ENCODE measurements around the gene IL1RAP.
A peak's percentile ranks its signal among the peaks of the same experiment; 100 is the strongest.
"Not testable (repeated sequence)": the region's sequence is repeated elsewhere in the genome, so short reads cannot be mapped to it uniquely, and the experiment has no call there.

Gene IL1RAP

DNA sequence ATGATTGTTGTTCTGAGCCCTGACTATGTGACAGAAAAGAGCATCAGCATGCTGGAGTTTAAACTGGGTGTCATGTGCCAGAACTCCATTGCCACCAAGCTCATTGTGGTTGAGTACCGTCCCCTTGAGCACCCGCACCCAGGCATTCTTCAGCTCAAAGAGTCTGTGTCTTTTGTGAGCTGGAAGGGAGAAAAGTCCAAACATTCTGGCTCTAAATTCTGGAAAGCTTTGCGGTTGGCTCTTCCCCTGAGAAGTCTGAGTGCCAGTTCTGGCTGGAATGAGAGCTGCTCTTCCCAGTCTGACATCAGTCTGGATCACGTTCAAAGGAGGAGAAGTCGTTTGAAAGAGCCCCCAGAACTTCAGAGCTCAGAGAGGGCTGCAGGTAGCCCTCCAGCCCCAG, 142.0 kb downstream of the IL1RAP start:
- no peak for DNase-seq (ENCODE audit: low read depth, low spot score)

DNA sequence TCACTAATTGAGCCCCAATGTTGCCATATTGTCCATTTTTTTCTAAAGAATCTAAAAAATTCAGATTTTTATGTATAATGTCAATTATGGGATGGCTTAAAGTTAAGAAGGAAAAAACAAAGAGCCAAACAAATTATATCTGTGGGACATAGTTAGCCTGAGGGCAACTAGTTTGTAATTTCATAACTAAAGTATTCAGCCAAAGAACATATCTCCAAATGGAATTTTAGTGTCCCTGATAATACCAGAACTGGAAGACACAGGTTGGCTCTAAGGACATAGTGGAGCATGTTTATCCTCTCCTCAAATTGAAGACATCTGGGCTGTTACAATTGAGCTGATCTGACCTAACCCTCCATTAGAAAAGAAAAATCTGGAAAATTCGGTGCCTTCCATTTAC, 144.2 kb downstream of the IL1RAP start:
- no peak for DNase-seq (ENCODE audit: low read depth, low spot score)

DNA sequence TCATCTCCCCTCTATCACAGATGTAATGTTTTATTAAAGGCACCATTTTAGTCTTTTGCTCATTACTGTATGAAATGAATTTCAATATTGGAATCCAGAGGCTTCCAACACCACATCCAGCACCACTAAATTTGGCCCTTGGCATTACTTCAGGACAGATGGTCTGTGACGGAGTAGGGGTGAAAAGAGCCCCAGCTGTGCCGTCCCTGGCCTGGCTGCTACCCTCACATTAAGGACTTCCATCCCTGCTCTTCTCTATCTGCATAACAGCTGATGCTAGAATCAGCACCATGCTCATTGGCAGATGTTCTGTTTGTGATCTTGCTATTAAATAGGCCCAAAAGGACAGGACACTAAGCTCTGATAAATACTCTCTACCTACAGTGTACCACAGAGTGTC, 152.9 kb downstream of the IL1RAP start:
- no peak for DNase-seq (ENCODE audit: low read depth, low spot score)

DNA sequence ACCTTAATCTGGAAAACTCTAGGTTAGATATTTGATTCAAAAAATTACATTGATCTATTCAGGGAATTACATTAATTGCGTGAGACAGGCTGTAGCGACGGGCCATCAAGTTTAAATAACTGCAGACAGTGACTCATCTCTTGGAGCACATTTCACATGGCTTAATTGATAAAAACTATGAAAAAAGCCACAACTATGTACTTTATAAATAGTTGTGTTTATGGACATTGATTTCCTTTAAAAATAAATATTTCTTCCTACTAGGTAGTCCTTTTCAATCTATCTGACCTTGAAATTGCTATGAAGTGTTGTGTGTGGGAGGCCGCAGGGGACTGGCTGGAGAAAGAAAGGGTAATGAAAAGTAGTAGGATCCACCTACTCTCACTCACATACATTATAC, 157.8 kb downstream of the IL1RAP start:
- peak; percentile 53 for DNase-seq (ENCODE audit: low read depth, low spot score)

DNA sequence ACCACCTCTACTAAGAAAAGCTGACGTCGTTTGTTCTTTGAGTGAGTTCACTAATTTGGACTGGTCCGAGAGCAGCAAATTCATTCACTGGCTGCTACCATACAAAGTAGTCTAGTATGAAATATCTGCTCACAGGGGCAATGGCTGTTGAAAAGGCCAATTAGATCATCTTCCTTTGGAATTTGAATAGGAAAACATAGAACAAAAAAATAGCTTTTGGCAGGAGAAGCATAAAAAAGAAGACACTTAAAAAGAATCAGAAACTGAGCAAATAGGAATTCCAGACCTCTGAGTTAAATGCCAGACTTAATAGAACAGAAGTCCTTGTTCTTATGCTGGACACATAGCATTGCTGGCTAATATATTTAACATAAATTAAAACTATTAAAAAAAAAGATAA, 159.3 kb downstream of the IL1RAP start:
- DNase-seq (ENCODE audit: low read depth, low spot score): peak; percentile 24

DNA sequence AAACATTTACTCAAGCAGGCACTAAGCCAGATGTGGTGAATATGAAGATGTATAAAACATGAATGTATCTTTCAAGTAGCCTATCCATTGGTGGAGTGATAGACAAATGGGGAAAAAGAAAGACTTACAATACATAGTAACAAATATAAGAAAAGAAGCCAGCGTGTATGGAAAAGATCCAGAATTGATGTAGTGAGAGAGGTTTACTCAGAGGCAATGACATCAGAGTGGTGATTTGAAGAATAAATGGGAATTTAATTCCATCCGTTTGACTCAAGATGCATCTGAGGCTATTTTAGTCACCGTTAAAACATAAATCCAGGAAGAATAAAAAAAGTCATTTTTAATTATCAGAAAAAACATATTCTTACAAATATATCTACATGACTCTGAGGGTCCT, 162.6 kb downstream of the IL1RAP start:
- no peak for DNase-seq (ENCODE audit: low read depth, low spot score)

DNA sequence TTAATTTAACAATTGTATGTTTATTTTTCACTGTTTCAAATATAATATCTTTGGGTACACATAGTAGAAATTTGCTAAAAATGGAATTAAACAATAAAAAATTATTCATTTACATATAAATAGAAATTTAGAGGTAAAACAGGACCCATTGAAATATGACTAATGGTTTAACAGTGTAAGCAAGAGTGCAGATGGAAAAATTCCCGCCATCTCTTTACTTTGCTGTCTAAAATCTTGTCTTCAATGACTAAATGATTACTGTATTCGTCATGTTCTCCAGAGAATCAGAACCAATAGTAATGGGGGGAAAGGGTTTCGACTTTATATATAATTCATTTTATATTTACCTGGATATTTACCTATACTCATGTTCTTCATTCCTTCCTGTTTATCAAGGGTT, 163.1 kb downstream of the IL1RAP start:
- no peak for DNase-seq (ENCODE audit: low read depth, low spot score)

DNA sequence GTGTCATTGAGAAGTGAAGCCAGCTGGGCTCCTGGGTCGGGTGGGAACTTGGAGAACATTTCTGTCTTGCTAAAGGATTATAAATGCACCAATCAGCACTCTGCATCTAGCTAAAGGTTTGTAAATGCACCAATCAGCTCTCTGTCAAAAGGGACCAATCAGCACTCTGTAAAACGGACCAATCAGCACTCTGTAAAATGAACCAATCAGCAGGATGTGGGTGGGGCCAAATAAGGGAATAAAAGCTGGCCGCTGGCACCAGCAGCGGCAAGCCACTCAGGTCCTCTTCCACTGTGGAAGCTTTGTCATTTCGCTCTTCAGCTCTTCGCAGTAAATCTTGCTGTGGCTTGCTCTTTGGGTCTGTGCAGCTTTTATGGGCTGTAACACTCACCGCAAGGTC, 164.0 kb downstream of the IL1RAP start:
- not testable (repeated sequence) for DNase-seq (ENCODE audit: low read depth, low spot score)

DNA sequence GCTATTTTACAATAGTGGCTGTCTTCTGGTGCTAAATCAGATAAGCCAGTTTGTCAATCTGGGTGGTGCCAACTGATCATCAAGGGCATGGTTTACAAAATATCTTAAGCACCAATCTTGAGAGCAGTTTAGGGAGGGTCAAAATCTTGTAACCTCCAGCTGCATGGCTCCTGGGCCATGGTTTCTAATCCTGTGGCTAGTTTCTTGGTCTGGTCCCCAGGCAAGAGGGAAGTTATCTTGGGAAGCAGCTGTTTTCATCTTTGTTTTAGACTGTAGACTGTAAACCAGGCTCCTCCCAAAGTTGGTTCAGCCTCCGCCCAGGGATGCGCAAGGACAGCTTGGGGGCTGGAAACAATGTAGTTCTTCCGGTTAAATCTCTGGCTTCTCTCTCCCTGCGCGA, 166.8 kb downstream of the IL1RAP start:
- no peak for DNase-seq (ENCODE audit: low read depth, low spot score)

DNA sequence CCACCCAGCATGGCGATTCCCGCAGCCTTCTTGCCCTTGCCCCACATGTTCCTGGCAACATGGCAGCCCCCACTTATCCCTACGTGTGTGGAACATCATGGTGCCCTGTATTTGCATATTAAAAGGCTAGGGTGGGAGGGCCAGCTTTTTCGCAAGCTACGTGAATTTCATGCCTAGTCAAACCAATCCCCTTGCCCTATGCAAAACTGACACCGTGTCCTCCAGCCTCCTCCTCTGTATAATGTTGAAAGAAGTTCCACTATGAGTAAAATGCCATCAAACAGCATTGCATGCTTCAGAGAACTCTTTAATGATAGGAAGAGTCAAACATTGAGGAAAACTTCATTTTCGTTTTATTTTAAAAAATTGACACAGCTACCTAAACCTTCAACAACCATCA, 170.9 kb downstream of the IL1RAP start:
- DNase-seq (ENCODE audit: low read depth, low spot score): no peak

DNA sequence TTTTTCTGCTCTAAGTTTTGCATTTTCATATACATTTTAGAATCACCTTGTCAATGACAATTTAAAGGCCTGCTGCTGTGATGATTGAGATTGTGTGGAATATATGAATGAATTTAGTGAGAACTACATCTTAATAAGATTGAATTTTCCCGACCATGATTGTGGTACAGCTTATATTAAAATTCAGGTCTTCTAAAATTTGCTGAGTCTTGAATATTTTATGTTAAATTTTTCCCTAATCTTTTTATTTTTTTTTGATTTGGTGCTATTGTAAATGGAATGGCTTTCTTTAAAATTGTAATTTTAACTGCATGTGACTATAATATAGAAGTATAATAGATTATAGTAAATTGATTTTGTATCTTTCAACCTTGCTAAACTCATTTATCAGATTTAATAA, 172.1 kb downstream of the IL1RAP start:
- DNase-seq (ENCODE audit: low read depth, low spot score): no peak

DNA sequence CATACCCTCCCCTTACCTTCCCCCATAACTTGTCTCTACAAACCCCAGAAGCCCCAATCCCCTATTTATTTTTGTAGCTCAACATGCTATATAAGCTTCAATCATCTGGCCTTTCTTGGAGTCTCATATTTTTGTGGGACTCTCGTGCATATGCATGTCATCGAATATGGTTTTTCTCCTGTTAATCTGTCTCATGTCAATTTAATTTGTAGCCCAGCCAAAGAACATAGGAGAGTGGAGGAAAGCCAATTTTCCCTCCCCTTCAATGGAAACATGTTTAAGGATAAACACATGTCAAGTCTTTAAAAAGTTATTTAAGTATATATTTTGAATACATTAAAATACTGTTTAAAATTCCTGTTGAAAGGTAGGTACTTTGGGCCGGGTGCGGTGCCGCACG, 176.4 kb downstream of the IL1RAP start:
- no peak for DNase-seq (ENCODE audit: low read depth, low spot score)

DNA sequence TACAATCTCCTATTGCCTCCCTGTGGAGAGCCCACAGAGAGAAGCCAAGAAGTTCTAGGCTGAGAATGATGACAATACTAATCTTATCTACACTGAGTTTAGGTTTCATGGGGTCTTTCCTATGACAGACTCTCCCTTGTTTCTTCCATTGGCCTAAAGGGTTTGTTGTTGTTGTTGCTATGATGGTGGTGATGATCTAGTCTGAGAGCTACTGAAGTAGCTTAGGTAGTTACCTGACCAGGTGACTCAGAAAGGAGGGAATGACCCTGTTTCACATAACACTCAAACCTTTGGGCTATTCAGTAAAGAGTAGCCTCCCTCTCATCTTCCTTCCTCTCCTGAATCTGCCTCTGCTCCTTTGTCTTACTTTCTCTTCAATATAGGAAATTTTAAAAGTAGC, 178.4 kb downstream of the IL1RAP start:
- no peak for DNase-seq (ENCODE audit: low read depth, low spot score)

DNA sequence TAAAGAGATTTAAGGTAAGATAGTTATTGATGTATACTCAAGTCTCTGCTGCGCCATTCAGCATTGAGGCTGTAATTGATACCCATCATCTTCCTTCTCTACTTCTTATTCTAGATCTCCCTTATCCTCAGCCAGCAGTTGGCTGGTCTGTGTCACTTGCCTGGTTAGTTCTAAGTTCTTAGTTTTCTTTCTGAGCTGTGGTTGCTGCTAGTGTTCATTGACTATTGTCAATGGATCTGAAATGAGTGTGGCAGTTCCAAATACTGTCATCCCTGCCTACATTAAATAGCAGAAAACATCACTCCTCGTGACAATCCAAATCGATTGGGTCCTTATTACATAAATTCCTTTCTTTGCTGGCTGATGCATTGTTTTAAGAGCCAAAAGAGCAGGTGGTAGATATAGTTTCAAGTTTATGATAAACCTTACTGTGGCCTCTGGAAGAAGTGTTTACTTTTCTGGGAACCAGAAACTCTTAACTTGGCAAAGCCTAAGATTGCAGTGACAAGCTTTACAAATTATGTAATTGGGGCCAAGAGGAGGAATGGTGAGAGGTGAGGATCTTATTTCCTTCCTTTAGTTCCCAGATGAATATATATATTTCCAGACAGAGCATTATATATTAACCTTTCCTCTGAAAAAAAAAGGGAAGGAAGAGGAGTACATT, 180.6 kb downstream of the IL1RAP start:
- DNase-seq (ENCODE audit: low read depth, low spot score): no peak

DNA sequence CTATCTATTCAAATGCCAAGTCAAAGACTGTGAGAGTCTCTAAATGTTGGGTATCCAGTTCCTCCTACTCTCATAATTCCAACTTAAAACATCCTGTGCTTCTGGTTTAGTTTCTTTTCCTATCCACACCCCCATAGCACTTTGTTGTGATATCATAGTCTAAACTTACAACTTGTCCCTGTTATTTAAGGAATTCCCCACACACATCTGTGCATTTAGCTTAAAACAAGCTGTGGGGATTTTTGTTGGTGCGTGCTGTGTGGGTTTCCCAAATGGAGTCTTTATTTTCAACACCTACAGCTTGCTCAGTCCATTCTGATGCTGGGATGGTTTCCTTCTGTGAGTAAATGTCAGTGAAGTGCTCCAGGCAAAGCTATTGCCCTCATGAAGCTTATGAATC, 181.3 kb downstream of the IL1RAP start:
- no peak for DNase-seq (ENCODE audit: low read depth, low spot score)

DNA sequence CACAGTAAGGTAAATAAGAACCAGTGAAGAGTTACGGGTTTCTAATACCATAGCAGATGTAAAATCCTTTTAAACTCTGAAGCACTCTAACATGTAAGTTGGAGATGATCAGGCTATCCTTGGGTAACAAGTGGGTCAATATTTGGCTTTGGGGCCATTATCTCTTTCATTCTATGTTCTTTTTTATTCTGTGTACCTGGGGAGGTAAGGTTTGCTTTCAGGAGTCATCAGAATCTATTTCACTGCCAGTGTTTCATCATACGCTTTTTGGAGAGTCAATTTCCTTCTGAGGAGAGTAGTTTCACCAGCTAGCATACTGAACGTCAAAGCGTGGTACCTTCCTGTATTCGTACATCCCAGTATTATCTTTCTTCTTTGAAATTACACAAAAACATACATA, 182.1 kb downstream of the IL1RAP start:
- DNase-seq (ENCODE audit: low read depth, low spot score): no peak

DNA sequence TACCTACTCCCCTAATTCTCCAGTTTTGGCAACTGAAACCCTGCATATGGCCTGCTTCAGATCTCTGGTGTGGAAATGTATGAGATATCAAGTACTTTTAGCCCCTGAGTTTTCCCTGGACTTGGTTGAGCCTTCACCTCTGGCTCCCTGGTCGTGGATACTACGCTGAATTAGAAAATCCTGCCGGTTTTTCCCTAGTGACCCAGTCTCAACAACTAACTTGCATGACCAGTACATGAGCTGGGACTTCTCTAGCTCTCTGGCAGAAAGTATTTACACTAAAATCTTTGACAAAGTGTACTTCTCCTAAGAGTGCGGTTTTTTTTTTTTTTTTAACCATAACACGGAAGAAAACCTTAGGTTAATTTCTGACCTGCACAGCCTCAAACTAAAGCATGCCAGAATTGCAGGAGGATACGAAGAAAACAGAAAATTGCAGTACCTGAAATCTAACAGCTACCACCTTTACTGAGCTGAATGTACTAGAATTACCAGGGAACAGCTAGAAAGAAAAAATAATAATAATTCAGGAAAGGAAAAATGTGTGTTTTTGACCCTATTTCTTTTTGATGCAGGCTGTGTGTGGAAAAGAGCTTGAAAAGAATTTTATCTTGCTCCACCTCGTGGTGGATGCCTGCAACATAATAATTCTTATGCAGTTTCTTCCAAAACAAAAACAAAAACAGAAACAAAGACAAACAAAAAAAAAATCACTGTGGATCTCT, 183.1 kb downstream of the IL1RAP start:
- DNase-seq (ENCODE audit: low read depth, low spot score): peak; percentile 59

DNA sequence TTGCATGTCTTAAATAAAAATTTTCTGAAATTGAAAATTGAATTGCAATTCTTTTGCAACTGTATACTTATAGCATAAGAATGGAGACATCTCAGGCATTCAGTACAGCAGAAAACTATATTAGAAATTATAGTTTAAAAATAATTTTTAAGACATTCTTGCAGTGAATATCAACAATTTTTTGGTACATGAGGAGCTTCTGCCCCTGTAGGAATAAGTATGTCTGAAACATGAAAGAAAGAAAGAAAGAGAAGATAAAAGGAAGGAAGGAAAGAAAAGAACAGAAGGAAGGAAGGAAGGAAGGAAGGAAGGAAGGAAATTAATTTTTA, 183.6 kb downstream of the IL1RAP start:
- DNase-seq (ENCODE audit: low read depth, low spot score): no peak

DNA sequence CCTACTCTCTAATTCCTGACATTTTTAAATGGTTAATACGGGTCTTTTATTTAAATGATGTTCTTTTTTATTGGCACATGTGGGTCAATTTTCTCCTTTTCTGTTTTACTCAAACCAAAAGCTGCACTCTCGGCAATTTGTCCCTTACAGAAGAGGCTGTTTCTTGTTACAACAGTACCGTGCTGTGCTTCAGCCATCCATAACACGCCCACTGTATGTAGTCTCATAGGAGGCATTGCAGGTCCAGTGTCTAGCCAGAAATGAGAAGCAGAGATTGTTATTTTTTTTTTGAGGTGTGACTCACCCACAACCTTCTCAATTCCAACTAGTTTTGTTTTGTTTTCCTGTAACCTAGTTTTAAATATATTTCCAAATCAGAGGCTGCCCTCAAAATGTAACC, 184.0 kb downstream of the IL1RAP start:
- peak; percentile 67 for DNase-seq (ENCODE audit: low read depth, low spot score)

DNA sequence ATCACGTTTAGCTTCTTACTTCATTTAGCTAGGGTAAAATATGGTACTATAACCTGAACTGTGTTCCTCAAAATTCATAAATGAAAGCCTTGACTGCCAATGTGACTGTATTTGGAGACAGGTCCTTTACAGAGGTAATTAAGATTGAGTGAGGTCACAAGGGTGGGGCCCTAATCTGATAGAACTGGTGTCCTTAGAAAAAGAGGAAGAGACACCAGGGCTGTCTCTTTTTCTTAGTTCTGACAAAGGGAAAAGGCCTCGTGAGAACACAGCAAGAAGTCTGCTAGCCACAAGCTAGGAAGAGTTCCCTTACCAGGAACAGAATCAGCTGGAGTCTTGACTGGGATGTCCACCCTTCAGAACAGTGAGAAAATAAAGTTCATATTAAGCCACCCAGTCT, 185.9 kb downstream of the IL1RAP start:
- no peak for DNase-seq (ENCODE audit: low read depth, low spot score)

DNA sequence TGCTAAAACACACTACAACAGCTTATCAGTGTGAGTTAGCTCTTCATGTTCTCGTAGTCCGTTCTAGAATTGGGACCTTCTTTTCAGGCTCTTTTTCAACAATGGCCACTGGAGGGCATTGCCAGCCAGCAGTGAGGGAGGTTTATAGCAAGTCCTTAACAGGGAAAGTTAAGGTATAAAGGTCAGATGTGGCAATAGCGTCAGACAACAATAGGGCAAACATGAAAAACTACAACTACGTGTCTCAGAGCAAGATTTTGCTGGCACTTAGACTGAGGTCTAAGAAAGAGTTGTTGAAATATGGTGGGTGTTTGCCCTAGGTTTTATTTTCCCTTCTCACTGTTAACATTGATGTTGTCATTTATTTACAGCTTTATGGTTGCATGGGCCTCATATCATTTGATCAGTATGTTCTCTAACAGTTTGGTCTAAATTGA, 187.2 kb downstream of the IL1RAP start:
- DNase-seq (ENCODE audit: low read depth, low spot score): peak; percentile 65

DNA sequence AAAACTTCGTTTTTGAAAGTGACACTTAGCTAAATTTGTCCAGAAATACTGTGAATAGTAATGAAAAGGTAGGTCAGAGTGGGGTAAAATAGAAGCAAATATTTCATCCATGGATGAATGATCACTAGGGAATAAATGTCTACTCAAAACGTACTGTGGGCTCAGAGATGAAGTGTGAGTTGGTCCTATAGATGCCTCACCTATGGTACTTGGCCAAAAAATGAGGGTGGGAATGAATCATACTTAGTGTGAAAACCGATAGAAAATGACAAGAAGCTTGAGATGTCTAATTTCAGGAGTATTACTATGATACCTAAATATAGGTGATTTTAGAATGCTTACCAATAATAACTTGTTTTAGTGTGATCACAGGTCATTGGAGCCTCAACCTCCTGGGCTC, 192.7 kb downstream of the IL1RAP start:
- DNase-seq (ENCODE audit: low read depth, low spot score): no peak
